Measurements from ENCODE around the gene TTC38.

Gene TTC38

GRCh38 chr22:46239261-46240048, 28.4 kb upstream of the TTC38 start:
- H3K27ac Mint-ChIP-seq = peak overlapping the region; percentile 80
- ATAC-seq (replicated peaks) (peak; percentile 50 to 68), DNase-seq (no peak)
- peaks cover 13 to 29% of the 10 kb centered on the region in 2 donors for H3K36me3 Mint-ChIP-seq
- no peak overlapping the region for H3K4me3 Mint-ChIP-seq
- peaks cover 14 to 22% of the 10 kb centered on the region in 2 donors for H3K4me1 Mint-ChIP-seq
- H3K27me3 Mint-ChIP-seq = no peaks in the 10 kb centered on the region
- no peaks in the 10 kb centered on the region for H3K9me3 Mint-ChIP-seq

GRCh38 chr22:46240073-46240472, 27.7 kb upstream of the TTC38 start:
- DNase-seq = no peak
- H3K4me1 Mint-ChIP-seq = peaks cover 14 to 22% of the 10 kb centered on the region in 2 donors
- peak; percentile 7 to 8 for ATAC-seq (replicated peaks)
- peaks cover 15 to 28% of the 10 kb centered on the region in 2 donors for H3K36me3 Mint-ChIP-seq
- H3K27ac Mint-ChIP-seq = peak overlapping the region; percentile 80
- H3K27me3 Mint-ChIP-seq = no peaks in the 10 kb centered on the region
- H3K9me3 Mint-ChIP-seq = no peaks in the 10 kb centered on the region
- H3K4me3 Mint-ChIP-seq = no peak overlapping the region

- no peaks in the 10 kb centered on the region for H3K9me3 Mint-ChIP-seq
- no peak overlapping the region for H3K27ac Mint-ChIP-seq
- no peak overlapping the region for H3K4me3 Mint-ChIP-seq
- peaks cover 14 to 22% of the 10 kb centered on the region in 2 donors for H3K4me1 Mint-ChIP-seq
- DNase-seq = no peak
- ATAC-seq (replicated peaks) = no peak
- peaks cover 14 to 29% of the 10 kb centered on the region in 2 donors for H3K36me3 Mint-ChIP-seq
- H3K27me3 Mint-ChIP-seq = no peaks in the 10 kb centered on the region
Observed at GRCh38 chr22:46240506-46240905, 27.3 kb upstream of the TTC38 start.

- Mint-ChIP-seq H3K4me3 (no peak overlapping the region), H3K9me3 (no peaks in the 10 kb centered on the region), H3K4me1 (peaks cover 14 to 22% of the 10 kb centered on the region in 2 donors), H3K27ac (no peak overlapping the region), H3K36me3 (peaks cover 14 to 32% of the 10 kb centered on the region in 2 donors), H3K27me3 (no peaks in the 10 kb centered on the region)
- ATAC-seq (replicated peaks) = no peak
- DNase-seq = no peak
Observed at GRCh38 chr22:46240907-46241306, 26.9 kb upstream of the TTC38 start.

- peaks cover 14 to 33% of the 10 kb centered on the region in 2 donors for H3K36me3 Mint-ChIP-seq
- H3K4me1 Mint-ChIP-seq = peaks cover 16 to 28% of the 10 kb centered on the region in 2 donors
- no peaks in the 10 kb centered on the region for H3K9me3 Mint-ChIP-seq
- H3K27me3 Mint-ChIP-seq = no peaks in the 10 kb centered on the region
- no peak overlapping the region for H3K27ac Mint-ChIP-seq
- ATAC-seq (replicated peaks) (no peak), DNase-seq (no peak)
- no peak overlapping the region for H3K4me3 Mint-ChIP-seq
Observed at GRCh38 chr22:46241396-46242007, 26.3 kb upstream of the TTC38 start.

- Mint-ChIP-seq H3K4me3 (no peak overlapping the region), H3K4me1 (peaks cover 16 to 28% of the 10 kb centered on the region in 2 donors), H3K27me3 (no peaks in the 10 kb centered on the region), H3K36me3 (peaks cover 14 to 33% of the 10 kb centered on the region in 2 donors), H3K27ac (no peak overlapping the region), H3K9me3 (no peaks in the 10 kb centered on the region)
- no peak for ATAC-seq (replicated peaks)
- DNase-seq = no peak
Observed at GRCh38 chr22:46242076-46242475, 25.7 kb upstream of the TTC38 start.

- Mint-ChIP-seq H3K27ac (no peak overlapping the region), H3K36me3 (peaks cover 11 to 31% of the 10 kb centered on the region in 2 donors), H3K9me3 (no peaks in the 10 kb centered on the region), H3K4me3 (no peak overlapping the region), H3K4me1 (peaks cover 19 to 30% of the 10 kb centered on the region in 2 donors), H3K27me3 (no peaks in the 10 kb centered on the region)
- DNase-seq = no peak
- ATAC-seq (replicated peaks) = no peak
Observed at GRCh38 chr22:46244771-46245170, 23.0 kb upstream of the TTC38 start.

- ATAC-seq (replicated peaks) (no peak), DNase-seq (no peak)
- H3K27me3 Mint-ChIP-seq = no peaks in the 10 kb centered on the region
- H3K4me1 Mint-ChIP-seq = peaks cover 13 to 22% of the 10 kb centered on the region in 2 donors
- peaks cover 11 to 31% of the 10 kb centered on the region in 2 donors for H3K36me3 Mint-ChIP-seq
- no peak overlapping the region for H3K4me3 Mint-ChIP-seq
- H3K9me3 Mint-ChIP-seq = no peaks in the 10 kb centered on the region
- H3K27ac Mint-ChIP-seq = peak overlapping the region; percentile 42
Observed at GRCh38 chr22:46245511-46245910, 22.3 kb upstream of the TTC38 start.

- Mint-ChIP-seq H3K36me3 (peaks cover 11 to 31% of the 10 kb centered on the region in 2 donors), H3K27ac (no peak overlapping the region), H3K4me1 (peaks cover 14 to 22% of the 10 kb centered on the region in 2 donors), H3K4me3 (no peak overlapping the region), H3K27me3 (no peaks in the 10 kb centered on the region), H3K9me3 (no peaks in the 10 kb centered on the region)
- no peak for ATAC-seq (replicated peaks)
- no peak for DNase-seq
Observed at GRCh38 chr22:46246178-46246577, 21.6 kb upstream of the TTC38 start.

- Mint-ChIP-seq H3K4me1 (peaks cover 17 to 30% of the 10 kb centered on the region in 2 donors), H3K27me3 (no peaks in the 10 kb centered on the region), H3K4me3 (no peak overlapping the region), H3K36me3 (peaks cover 11 to 31% of the 10 kb centered on the region in 2 donors), H3K9me3 (no peaks in the 10 kb centered on the region), H3K27ac (no peak overlapping the region)
- no peak for ATAC-seq (replicated peaks)
- DNase-seq = no peak
Observed at GRCh38 chr22:46247443-46247975, 20.3 kb upstream of the TTC38 start.

GRCh38 chr22:46250035-46250782, 17.6 kb upstream of the TTC38 start, which contains the start of gene CDPF1:
Gene CDPF1 (minus strand): TSS chr22:46250293. CDS start chr22:46248284, 2,009 bp downstream.
- H3K27me3 Mint-ChIP-seq = no peaks in the 10 kb centered on the region
- H3K27ac Mint-ChIP-seq = peak within 1 kb of the TSS; percentile 93
- ATAC-seq (replicated peaks) (peak; percentile 95 to 96), DNase-seq (peak; percentile 89)
- H3K36me3 Mint-ChIP-seq = peaks cover 4 to 19% of the 10 kb centered on the region in 2 donors
- H3K4me1 Mint-ChIP-seq = peaks cover 19 to 39% of the 10 kb centered on the region in 2 donors
- H3K9me3 Mint-ChIP-seq = no peaks in the 10 kb centered on the region
- peak within 1 kb of the TSS; percentile 92 to 93 for H3K4me3 Mint-ChIP-seq

- no peaks in the 10 kb centered on the region for H3K27me3 Mint-ChIP-seq
- ATAC-seq (replicated peaks) (peak in 1 of 2 donors; percentile 5), DNase-seq (no peak)
- no peaks in the 10 kb centered on the region for H3K9me3 Mint-ChIP-seq
- H3K4me1 Mint-ChIP-seq = peaks cover 19 to 39% of the 10 kb centered on the region in 2 donors
- peaks cover 3 to 15% of the 10 kb centered on the region in 2 donors for H3K36me3 Mint-ChIP-seq
- peak overlapping the region; percentile 92 to 93 for H3K4me3 Mint-ChIP-seq
- peak overlapping the region; percentile 93 for H3K27ac Mint-ChIP-seq
Observed at GRCh38 chr22:46250783-46251125, 17.1 kb upstream of the TTC38 start.

GRCh38 chr22:46251266-46251665, 16.5 kb upstream of the TTC38 start:
- peak overlapping the region; percentile 93 for H3K27ac Mint-ChIP-seq
- peak overlapping the region; percentile 92 to 93 for H3K4me3 Mint-ChIP-seq
- no peaks in the 10 kb centered on the region for H3K27me3 Mint-ChIP-seq
- ATAC-seq (replicated peaks) (no peak), DNase-seq (no peak)
- H3K9me3 Mint-ChIP-seq = no peaks in the 10 kb centered on the region
- H3K4me1 Mint-ChIP-seq = peaks cover 18 to 36% of the 10 kb centered on the region in 2 donors
- peaks cover 3 to 15% of the 10 kb centered on the region in 2 donors for H3K36me3 Mint-ChIP-seq

- Mint-ChIP-seq H3K4me3 (peak overlapping the region in 1 of 2 donors; percentile 92), H3K27me3 (no peaks in the 10 kb centered on the region), H3K9me3 (no peaks in the 10 kb centered on the region), H3K36me3 (peaks cover 3 to 12% of the 10 kb centered on the region in 2 donors), H3K27ac (no peak overlapping the region), H3K4me1 (peaks cover 17 to 33% of the 10 kb centered on the region in 2 donors)
- no peak for ATAC-seq (replicated peaks)
- no peak for DNase-seq
Observed at GRCh38 chr22:46251816-46252380, 15.9 kb upstream of the TTC38 start.

Measured in stimulated activated naive B cell treated with anti-CD40 and anti-IgM and Interleukin-4, amounts not matched to agents 10 μg/mL and 1 μg/mL and 100 μg/mL, for 72 hours (primary cell).